K562 (cell line): ENCODE results near the gene UQCC5. TPM values are rescaled to one million over a fixed set of nuclear protein-coding genes. Genes with fewer than 3 reads are reported as not detected.

Source experiments
- ATAC-seq: fragments of 200-7000 bp; cut with Tn5 transposase; 3 replicates; pipeline ENCODE4 v1.9.1; 2020; ENCODE audit warnings: moderate library complexity
- BruUV-seq: library from RNA; stranded (reverse); fragments of 400-500 nt; replicated peaks from 2 replicates; lab custom pipeline; 2021; lab: Mats Ljungman, UMichigan
- CTCF ChIA-PET: fragments of 300-600 bp; formaldehyde crosslinking; extraction: SDS; loops from one replicate; lab custom pipeline; 2021; ENCODE audit warnings: low intra/inter-chr PET ratio; lab: Yijun Ruan, JAX
- POLR2A ChIA-PET: fragments of 300-600, 350-650 bp; sonication (Branson Sonifier 250); formaldehyde crosslinking; extraction: SDS; loops from one replicate; lab custom pipeline; 2021; ENCODE audit warnings: antibody characterized with exemption, inconsistent platforms; lab: Yijun Ruan, JAX
- DNase-seq, 4 experiments: peaks; one replicate each; pipeline versions ENCODE4 v3.0.0 to v3.0.0-alpha.2; 2011 to 2018; ENCODE audit warnings: low spot score in 3 of 4, mixed read lengths in 3 of 4; ENCODE audit errors: extremely low read depth in 1 of 4
- FAIRE-seq: peaks from 2 replicates; lab custom pipeline; 2011; peaks lifted over from hg19 to GRCh38; lab: Jason Lieb, UNC
- H2AFZ ChIP-seq: 2 replicates; pipeline ENCODE4 v1.6.0; 2011; ENCODE audit warnings: low read depth, low read length, control low read depth, inconsistent platforms
- H3K27ac ChIP-seq: fragments of 200-600 bp; 3 replicates; pipeline ENCODE4 v1.8.0; 2011; ENCODE audit warnings: low read depth, mild to moderate bottlenecking, control low read depth, inconsistent platforms, low read length, moderate library complexity, mixed read lengths; ENCODE audit errors: extremely low read depth
- H3K27me3 ChIP-seq, 2 experiments: fragments of 300-600 bp in 1 of 2; 2 replicates in 1 of 2; 3 replicates in 1 of 2; pipeline versions ENCODE4 v1.6.0 to v1.8.0; 2011; ENCODE audit warnings: inconsistent platforms in 2 of 2, low read length in 2 of 2, mild to moderate bottlenecking in 1 of 2, mixed read lengths in 1 of 2, moderate library complexity in 1 of 2; ENCODE audit not compliant: control insufficient read depth in 2 of 2, insufficient read depth in 2 of 2
- H3K36me3 ChIP-seq: fragments of 300-600 bp; 3 replicates; pipeline ENCODE4 v1.8.0; 2011; ENCODE audit warnings: mild to moderate bottlenecking, low read length, inconsistent platforms; ENCODE audit not compliant: control insufficient read depth, insufficient read depth
- H3K4me1 ChIP-seq, 2 experiments: fragments of 200-600 bp in 1 of 2; replicated peaks in 1 of 2; 2 replicates in 1 of 2; 3 replicates in 1 of 2; pipeline versions ENCODE4 v1.5.1 to v1.8.0; 2011; ENCODE audit warnings: inconsistent platforms in 2 of 2, low read length in 2 of 2, mild to moderate bottlenecking in 1 of 2, mixed read lengths in 1 of 2, moderate library complexity in 1 of 2; ENCODE audit not compliant: control insufficient read depth in 2 of 2, insufficient read depth in 2 of 2
- H3K4me2 ChIP-seq: 2 replicates; pipeline ENCODE4 v1.6.1; 2011; ENCODE audit warnings: low read length, control low read depth, inconsistent platforms, mixed read lengths; ENCODE audit not compliant: insufficient read depth
- H3K4me3 ChIP-seq: fragments of 200-600 bp; sonication (generic), shearing (Covaris generic); 2 replicates; pipeline ENCODE4 v1.5.1; 2016; ENCODE audit warnings: control low read depth, inconsistent platforms
- H3K79me2 ChIP-seq: fragments of 200-600 bp; 3 replicates; pipeline ENCODE4 v1.8.0; 2011; ENCODE audit warnings: low read length, inconsistent platforms; ENCODE audit not compliant: control insufficient read depth, insufficient read depth
- H3K9ac ChIP-seq, 2 experiments: 2 replicates each; pipeline versions ENCODE4 v1.6.0 to v1.6.1; 2011; ENCODE audit warnings: low read depth in 2 of 2, low read length in 2 of 2, control low read depth in 1 of 2, inconsistent platforms in 1 of 2, mild to moderate bottlenecking in 1 of 2, mixed read lengths in 1 of 2; ENCODE audit not compliant: insufficient read depth in 1 of 2
- H3K9me1 ChIP-seq: one replicate; pipeline ENCODE4 v1.6.0; 2011; ENCODE audit warnings: inconsistent platforms, mild to moderate bottlenecking, low read length, moderate library complexity; ENCODE audit not compliant: control insufficient read depth, insufficient read depth
- H3K9me3 ChIP-seq: replicated peaks from 2 replicates; pipeline ENCODE4 v1.5.1; 2011; ENCODE audit warnings: low read depth, low read length, inconsistent platforms; ENCODE audit not compliant: control insufficient read depth, insufficient read depth
- H4K20me1 ChIP-seq: replicated peaks from 2 replicates; pipeline ENCODE4 v1.6.1; 2011; ENCODE audit warnings: low read length, inconsistent platforms, mixed read lengths; ENCODE audit not compliant: control insufficient read depth, insufficient read depth
- CREBBP ChIP-seq: IDR thresholded peaks from one replicate; pipeline ENCODE4 v1.6.1; 2012; ENCODE audit warnings: low read depth, mild to moderate bottlenecking, control low read depth, inconsistent platforms, low read length
- NFE2L1 ChIP-seq: fragments of 450-650 bp; IDR thresholded peaks from 2 replicates; pipeline ENCODE4 v1.6.1; 2016; ENCODE audit warnings: missing genetic modification characterization, low read depth, mild to moderate bottlenecking, missing compliant biosample characterization, moderate library complexity, borderline replicate concordance
- ZNF3 ChIP-seq: fragments of 250-450 bp; sonication (Bioruptor Pico); IDR thresholded peaks from 2 replicates; pipeline ENCODE4 v1.5.0; 2021; ENCODE audit warnings: mild to moderate bottlenecking, moderate library complexity
- WGBS: fragments of 100-300 bp; shearing (Covaris generic); methylation state at CpG from one replicate; pipeline ENCODE4 v1.1.6; 2016; ENCODE audit warnings: low coverage, mixed read lengths; ENCODE audit not compliant: insufficient coverage; ENCODE audit errors: missing lambda C conversion rate; 5-methylcytosine and 5-hydroxymethylcytosine counted together
- in situ Hi-C: fragments of 300-500 bp; cut with MboI; formaldehyde crosslinking; loops from 4 replicates; pipeline ENCODE4 v1.15.0; 2018; ENCODE audit warnings: inconsistent platforms, mixed read lengths
- intact Hi-C: fragments of 100-400 bp; cut with micrococcal nuclease; formaldehyde crosslinking; loops from 2 replicates; pipeline ENCODE4 v1.14.2; 2022
- polyA plus RNA-seq, 8 experiments: library from polyadenylated mRNA; depleted of rRNA in 4 of 8; stranded (reverse) in 5 of 8; unstranded in 3 of 8; fragments of >200 nt; fragmentation: Nextera tagmentation in 2 of 8; fragmentation: Illumina TruSeq in 1 of 8; extraction: Ambion mirVana in 2 of 8; extraction: Trizol in 1 of 8; gene quantifications; 2 replicates each; pipeline versions ENCODE4 v1.2.1 to v1.2.3, GENCODE V29; 2011 to 2014; ENCODE audit warnings: inconsistent platforms in 1 of 8, missing spikeins in 1 of 8
- total RNA-seq, 7 experiments: library from RNA; depleted of rRNA in 6 of 7; stranded (reverse); fragments of >200 nt in 6 of 7; fragmentation: Illumina TruSeq in 2 of 7; extraction: Trizol in 2 of 7; gene quantifications; 2 replicates each; pipeline versions ENCODE4 v1.2.1 to v1.2.3, GENCODE V29; 2011 to 2021; ENCODE audit warnings: low replicate concordance in 1 of 7
- TF ChIP-seq, protein P1 (sequence below): fragments of 450-650 bp; IDR thresholded peaks from 2 replicates; pipeline ENCODE4 v1.7.1; 2018; ENCODE audit warnings: mild to moderate bottlenecking, low read depth; ENCODE audit not compliant: partially characterized antibody
- TF ChIP-seq, protein P2 (sequence below): fragments of 450-650 bp; IDR thresholded peaks from 2 replicates; pipeline ENCODE4 v1.6.1; 2016

The UQCC5 gene
- total and polyA plus RNA-seq, 9 of the 15 experiments (the other 6 are each of a cell fraction or from before 2014, with no cell fraction given), result 10.2 to 55.4 (median 33.8) TPM

DNA sequence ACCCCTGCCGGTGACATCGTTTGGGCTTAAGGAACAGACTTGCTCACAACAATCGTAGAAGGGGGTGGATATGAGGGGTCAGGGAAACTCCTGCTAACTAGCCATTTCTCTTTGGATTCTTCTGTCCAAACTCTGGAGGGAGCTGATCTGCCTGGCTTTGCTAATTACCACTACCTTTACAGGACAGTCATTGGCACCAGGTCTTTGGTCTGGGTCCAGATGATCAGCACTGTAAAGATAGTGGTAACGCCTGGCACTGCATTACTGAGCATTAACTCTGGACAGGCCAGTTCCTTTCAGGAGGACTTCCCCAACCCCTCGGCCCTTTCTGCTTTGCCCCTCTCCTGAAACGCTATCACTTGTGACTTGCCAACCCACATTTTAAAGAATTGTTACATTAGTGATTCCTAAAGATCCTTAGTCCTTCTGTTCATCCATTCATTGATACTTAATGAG, 788 bp downstream of the UQCC5 start (continued):
- TF ChIP-seq, protein P1, sequence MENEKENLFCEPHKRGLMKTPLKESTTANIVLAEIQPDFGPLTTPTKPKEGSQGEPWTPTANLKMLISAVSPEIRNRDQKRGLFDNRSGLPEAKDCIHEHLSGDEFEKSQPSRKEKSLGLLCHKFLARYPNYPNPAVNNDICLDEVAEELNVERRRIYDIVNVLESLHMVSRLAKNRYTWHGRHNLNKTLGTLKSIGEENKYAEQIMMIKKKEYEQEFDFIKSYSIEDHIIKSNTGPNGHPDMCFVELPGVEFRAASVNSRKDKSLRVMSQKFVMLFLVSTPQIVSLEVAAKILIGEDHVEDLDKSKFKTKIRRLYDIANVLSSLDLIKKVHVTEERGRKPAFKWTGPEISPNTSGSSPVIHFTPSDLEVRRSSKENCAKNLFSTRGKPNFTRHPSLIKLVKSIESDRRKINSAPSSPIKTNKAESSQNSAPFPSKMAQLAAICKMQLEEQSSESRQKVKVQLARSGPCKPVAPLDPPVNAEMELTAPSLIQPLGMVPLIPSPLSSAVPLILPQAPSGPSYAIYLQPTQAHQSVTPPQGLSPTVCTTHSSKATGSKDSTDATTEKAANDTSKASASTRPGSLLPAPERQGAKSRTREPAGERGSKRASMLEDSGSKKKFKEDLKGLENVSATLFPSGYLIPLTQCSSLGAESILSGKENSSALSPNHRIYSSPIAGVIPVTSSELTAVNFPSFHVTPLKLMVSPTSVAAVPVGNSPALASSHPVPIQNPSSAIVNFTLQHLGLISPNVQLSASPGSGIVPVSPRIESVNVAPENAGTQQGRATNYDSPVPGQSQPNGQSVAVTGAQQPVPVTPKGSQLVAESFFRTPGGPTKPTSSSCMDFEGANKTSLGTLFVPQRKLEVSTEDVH, result no peak

DNA sequence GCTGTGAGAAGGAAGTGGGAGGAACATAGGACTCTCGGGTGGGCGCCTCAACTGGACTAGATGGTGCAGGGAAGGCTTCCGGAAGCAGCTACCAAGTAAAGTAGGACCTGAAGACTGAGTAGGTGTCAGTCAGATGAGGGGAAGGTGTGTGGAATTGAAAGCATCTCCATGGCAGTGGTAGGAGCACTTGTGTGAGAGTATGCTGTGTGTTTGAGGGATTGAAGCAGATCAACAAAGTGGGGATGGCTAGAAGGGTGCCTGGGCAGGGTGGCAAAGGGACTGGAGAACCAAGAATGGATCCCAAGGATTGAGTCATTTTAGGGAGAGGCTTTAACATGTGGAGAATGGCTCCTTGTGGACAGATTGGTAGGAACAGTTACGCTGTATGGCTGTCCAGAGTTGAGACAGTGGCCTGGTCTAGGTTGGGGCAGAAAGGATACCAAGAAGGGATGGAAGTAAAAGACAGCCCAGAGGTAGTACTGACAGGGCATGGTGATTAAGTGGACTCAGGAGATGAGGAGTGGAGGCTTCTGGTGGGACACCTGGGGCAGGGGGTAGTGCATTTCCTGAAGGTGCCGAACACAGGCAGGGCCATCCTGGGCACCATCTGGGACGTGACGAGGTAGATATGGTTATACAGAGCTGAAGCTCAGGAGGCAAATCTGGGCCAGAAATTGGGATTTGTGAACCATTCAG, 1.5 kb downstream of the UQCC5 start:
- in situ Hi-C loops, result no loop called here
- Histone ChIP-seq H3K27ac (peak overlapping the region; percentile 91; the same call in 2 of the 3 replicates), H3K27me3 (no peaks in the 10 kb centered on the region), H3K4me1 (peaks cover 27 to 32% of the 10 kb centered on the region in 2 experiments), H2AFZ (no peak overlapping the region), H3K9me3 (no peaks in the 10 kb centered on the region), H3K9me1 (no peaks in the 10 kb centered on the region), H3K36me3 (peaks cover 37% of the 10 kb centered on the region; the same call in 2 of the 3 replicates), H3K4me2 (peak overlapping the region; percentile 98), H3K4me3 (peak overlapping the region; percentile 91), H4K20me1 (peaks cover 19% of the 10 kb centered on the region), H3K9ac (peak overlapping the region; percentile 95), H3K79me2 (peaks cover 74% of the 10 kb centered on the region)
- intact Hi-C loops, result loop anchor here (2.0 kb wide), 1 partner anchor 145 kb away; no protein-coding TSS in a partner anchor
- WGBS, result 32% methylated on average over 7 of the region's 7 CpGs
- DNase-seq (no peak), FAIRE-seq (peak; percentile 52), ATAC-seq (no peak)
- POLR2A ChIA-PET, result interaction anchor here (0.5 to 1.1 kb wide), 6 partner anchors 8 to 472 kb away, joined by 3 to 4 read pairs (median 3); no protein-coding TSS in a partner anchor
- BruUV-seq, result no TSS peak
- TF ChIP-seq CREBBP (no peak), NFE2L1 (tag) (no peak), ZNF3 (CRISPR knock-in tag) (no peak)
- TF ChIP-seq, protein P2, sequence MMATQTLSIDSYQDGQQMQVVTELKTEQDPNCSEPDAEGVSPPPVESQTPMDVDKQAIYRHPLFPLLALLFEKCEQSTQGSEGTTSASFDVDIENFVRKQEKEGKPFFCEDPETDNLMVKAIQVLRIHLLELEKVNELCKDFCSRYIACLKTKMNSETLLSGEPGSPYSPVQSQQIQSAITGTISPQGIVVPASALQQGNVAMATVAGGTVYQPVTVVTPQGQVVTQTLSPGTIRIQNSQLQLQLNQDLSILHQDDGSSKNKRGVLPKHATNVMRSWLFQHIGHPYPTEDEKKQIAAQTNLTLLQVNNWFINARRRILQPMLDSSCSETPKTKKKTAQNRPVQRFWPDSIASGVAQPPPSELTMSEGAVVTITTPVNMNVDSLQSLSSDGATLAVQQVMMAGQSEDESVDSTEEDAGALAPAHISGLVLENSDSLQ, result peak; percentile 22; the same call in 1 of the 2 replicates
- CTCF ChIA-PET, result no interaction called here
